Panc1 (cell line): ENCODE data around the gene DHRS12. TPM values are rescaled to one million over a fixed set of nuclear protein-coding genes. Genes with fewer than 3 reads are reported as not detected.

Experiments used
- ATAC-seq: fragments of 200-7000 bp; cut with Tn5 transposase; 2 replicates; pipeline ENCODE4 v1.9.1; 2020; ENCODE audit warnings: mild to moderate bottlenecking, moderate library complexity
- BruUV-seq: library from RNA; stranded (reverse); fragments of 400-500 nt; replicated peaks from 2 replicates; lab custom pipeline; 2021; lab: Mats Ljungman, UMichigan
- CTCF ChIA-PET: fragments of 300-600 bp; sonication (Branson Sonifier 250); formaldehyde crosslinking; loops from one replicate; lab custom pipeline; 2022; ENCODE audit warnings: antibody characterized with exemption; lab: Charles Lee
- POLR2A ChIA-PET: fragments of 300-600 bp; sonication (Branson Sonifier 250); formaldehyde crosslinking; loops from one replicate; lab custom pipeline; 2022; ENCODE audit warnings: antibody characterized with exemption; lab: Charles Lee
- DNase-seq: peaks from one replicate; pipeline ENCODE4 v3.0.0-alpha.2; 2010; ENCODE audit warnings: low read depth, low spot score
- H3K27ac ChIP-seq: 2 replicates; pipeline ENCODE4 v1.5.1; 2011; ENCODE audit warnings: mild to moderate bottlenecking, low read length, inconsistent platforms
- H3K27me3 ChIP-seq: fragments of 200-500 bp; sonication (Bioruptor generic); 2 replicates; pipeline ENCODE4 v1.6.0; 2014; ENCODE audit warnings: low read length, inconsistent platforms; ENCODE audit not compliant: control insufficient read depth, insufficient read depth
- H3K36me3 ChIP-seq: fragments of 200-500 bp; sonication (Bioruptor generic); 2 replicates; pipeline ENCODE4 v1.5.1; 2014; ENCODE audit warnings: inconsistent platforms, mild to moderate bottlenecking, low read length, moderate library complexity; ENCODE audit not compliant: control insufficient read depth, insufficient read depth
- H3K4me1 ChIP-seq: 2 replicates; pipeline ENCODE4 v1.5.1; 2011; ENCODE audit warnings: inconsistent platforms, mild to moderate bottlenecking, low read length, moderate library complexity; ENCODE audit not compliant: control insufficient read depth, insufficient read depth
- H3K4me3 ChIP-seq, 2 experiments: 2 replicates each; pipeline ENCODE4 v1.5.1; 2011 to 2012; ENCODE audit warnings: low read depth in 2 of 2, low read length in 2 of 2, mild to moderate bottlenecking in 2 of 2, inconsistent platforms in 1 of 2, moderate library complexity in 1 of 2
- H3K9me3 ChIP-seq: fragments of 200-500 bp; sonication (Bioruptor generic); 2 replicates; pipeline ENCODE4 v1.5.1; 2014; ENCODE audit warnings: low read depth, mild to moderate bottlenecking, inconsistent platforms, low read length, moderate library complexity; ENCODE audit not compliant: control insufficient read depth, insufficient read depth
- CTCF ChIP-seq: fragments of 450-650 bp; IDR thresholded peaks from 2 replicates; pipeline ENCODE4 v1.5.1; 2017; ENCODE audit warnings: mild to moderate bottlenecking
- POLR2AphosphoS5 ChIP-seq: IDR thresholded peaks from 2 replicates; pipeline ENCODE4 v1.6.1; 2012; ENCODE audit warnings: mild to moderate bottlenecking, low read depth, low read length, moderate library complexity
- REST ChIP-seq, 2 experiments: IDR thresholded peaks; 2 replicates each; pipeline ENCODE4 v1.6.1; 2011 to 2012; ENCODE audit warnings: low read depth in 2 of 2, control low read depth in 1 of 2, low read length in 1 of 2, mild to moderate bottlenecking in 1 of 2, moderate library complexity in 1 of 2; ENCODE audit not compliant: insufficient read depth in 1 of 2
- SIN3A ChIP-seq: IDR thresholded peaks from 2 replicates; pipeline ENCODE4 v1.6.1; 2012; ENCODE audit warnings: low read depth, mild to moderate bottlenecking, low read length, moderate library complexity, borderline replicate concordance; ENCODE audit not compliant: insufficient read depth
- TCF7L2 ChIP-seq: IDR thresholded peaks from 2 replicates; pipeline ENCODE4 v1.6.1; 2011; ENCODE audit warnings: mild to moderate bottlenecking, low read depth, low read length, inconsistent platforms
- in situ Hi-C: cut with HindIII; loops from 2 replicates; pipeline ENCODE4 v1.10.0; 2016; ENCODE audit warnings: low sequenced_read_pairs, low pct_unique_long_range_greater_than_20kb
- intact Hi-C: fragments of 100-400 bp; cut with micrococcal nuclease; formaldehyde crosslinking; loops from one replicate; pipeline ENCODE4 v1.10.0; 2022; ENCODE audit not compliant: unreplicated experiment
- total RNA-seq: library from RNA; stranded (reverse); gene quantifications from one replicate; pipeline ENCODE4 v1.2.1, GENCODE V29; 2021; ENCODE audit not compliant: unreplicated experiment

DHRS12 gene
- total RNA-seq, 1 experiment from 2014 or later = 10.7 TPM

- no TSS peak for BruUV-seq
- H3K27ac ChIP-seq = no peak overlapping the region
- H3K9me3 ChIP-seq = no peaks in the 10 kb centered on the region
- DNase-seq (no peak), ATAC-seq (no peak)
- no peaks in the 10 kb centered on the region; the same call in 1 of the 2 replicates for H3K36me3 ChIP-seq
- H3K4me3 ChIP-seq = no peak overlapping the region
- POLR2A ChIA-PET = no interaction called here
- CTCF ChIA-PET = no interaction called here
- peaks cover 16% of the 10 kb centered on the region for H3K4me1 ChIP-seq
- TF ChIP-seq TCF7L2 (no peak), REST (IDR thresholded peaks at IDR 0.05; ENCODE audit: insufficient read depth in 1 of 2, low read depth in 2 of 2, low read length in 1 of 2) (no peak), CTCF (no peak), SIN3A (no peak), POLR2AphosphoS5 (no peak)
- intact Hi-C loops (no loop called here), in situ Hi-C loops (no loop called here)
- H3K27me3 ChIP-seq = no peaks in the 10 kb centered on the region
These were observed 3.5 kb downstream of the DHRS12 start for GRCh38 chr13:51800486-51800885.

- Histone ChIP-seq H3K27me3 (no peaks in the 10 kb centered on the region), H3K4me1 (peaks cover 16% of the 10 kb centered on the region), H3K9me3 (no peaks in the 10 kb centered on the region), H3K36me3 (no peaks in the 10 kb centered on the region; the same call in 1 of the 2 replicates), H3K27ac (no peak overlapping the region), H3K4me3 (no peak overlapping the region)
- ATAC-seq (no peak), DNase-seq (no peak)
- in situ Hi-C loops = no loop called here
- no peak for TF ChIP-seq CTCF
- TF ChIP-seq REST (IDR thresholded peaks at IDR 0.05; ENCODE audit: insufficient read depth in 1 of 2, low read depth in 2 of 2, low read length in 1 of 2) = no peak
- no peak for TF ChIP-seq POLR2AphosphoS5
- no peak for TF ChIP-seq TCF7L2
- no peak for TF ChIP-seq SIN3A
- POLR2A ChIA-PET = no interaction called here
- BruUV-seq = no TSS peak
- CTCF ChIA-PET = no interaction called here
- intact Hi-C loops = loop anchor here (5.0 kb wide), 1 partner anchor 352 kb away; no protein-coding TSS in a partner anchor
These were observed 4.7 kb downstream of the DHRS12 start for GRCh38 chr13:51799261-51799660.
